Measurements from ENCODE around the gene TENM3. TPM values are rescaled to one million over a fixed set of nuclear protein-coding genes. Genes with fewer than 3 reads are reported as not detected.

The TENM3 gene
- polyA plus RNA-seq, 1 experiment: 9.2 TPM

DNA sequence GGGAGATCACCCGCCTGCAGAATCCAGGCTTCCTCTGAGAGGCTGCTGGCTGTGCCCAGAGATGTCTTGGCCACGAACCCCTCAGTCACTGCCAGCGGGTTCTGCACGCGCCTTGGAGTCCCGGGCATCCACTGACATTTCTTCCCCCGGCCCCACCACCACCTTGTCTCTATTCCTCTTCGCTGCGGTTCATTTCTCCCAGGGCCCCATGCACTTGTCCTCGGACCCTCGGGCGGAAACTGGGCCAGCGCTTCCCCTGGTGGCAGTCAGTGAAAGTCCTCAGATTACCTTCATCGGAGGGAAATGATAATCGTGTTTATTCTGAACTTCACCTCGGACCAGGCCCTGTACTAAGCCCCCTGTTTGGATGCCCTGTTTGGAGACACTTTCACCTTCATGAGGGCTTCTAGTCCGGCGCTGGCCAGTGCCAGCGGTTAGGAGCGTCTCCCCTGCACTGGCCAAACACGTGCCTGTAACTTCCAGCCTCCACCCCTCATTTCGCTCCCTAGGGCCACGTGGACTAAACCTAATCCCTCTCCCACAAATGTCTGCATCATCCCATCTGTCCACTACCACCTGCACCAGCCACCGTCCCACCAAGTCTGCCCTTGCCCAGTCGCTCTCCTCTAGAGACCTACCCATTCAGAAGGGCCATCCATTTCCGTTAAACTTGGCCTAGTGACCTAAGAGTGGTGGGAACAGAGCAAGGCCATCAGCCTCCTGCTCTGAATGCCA, 592.0 kb downstream of the TENM3 start:
- Histone ChIP-seq H3K36me3 (ENCODE audit: control insufficient read depth, insufficient read depth, low read length) (no peaks in the 10 kb centered on the region), H3K4me3 (ENCODE audit: low read depth, low read length) (no peak overlapping the region), H3K27me3 (ENCODE audit: control insufficient read depth, insufficient read depth, low read length) (no peaks in the 10 kb centered on the region)
- TF ChIP-seq, protein P1, sequence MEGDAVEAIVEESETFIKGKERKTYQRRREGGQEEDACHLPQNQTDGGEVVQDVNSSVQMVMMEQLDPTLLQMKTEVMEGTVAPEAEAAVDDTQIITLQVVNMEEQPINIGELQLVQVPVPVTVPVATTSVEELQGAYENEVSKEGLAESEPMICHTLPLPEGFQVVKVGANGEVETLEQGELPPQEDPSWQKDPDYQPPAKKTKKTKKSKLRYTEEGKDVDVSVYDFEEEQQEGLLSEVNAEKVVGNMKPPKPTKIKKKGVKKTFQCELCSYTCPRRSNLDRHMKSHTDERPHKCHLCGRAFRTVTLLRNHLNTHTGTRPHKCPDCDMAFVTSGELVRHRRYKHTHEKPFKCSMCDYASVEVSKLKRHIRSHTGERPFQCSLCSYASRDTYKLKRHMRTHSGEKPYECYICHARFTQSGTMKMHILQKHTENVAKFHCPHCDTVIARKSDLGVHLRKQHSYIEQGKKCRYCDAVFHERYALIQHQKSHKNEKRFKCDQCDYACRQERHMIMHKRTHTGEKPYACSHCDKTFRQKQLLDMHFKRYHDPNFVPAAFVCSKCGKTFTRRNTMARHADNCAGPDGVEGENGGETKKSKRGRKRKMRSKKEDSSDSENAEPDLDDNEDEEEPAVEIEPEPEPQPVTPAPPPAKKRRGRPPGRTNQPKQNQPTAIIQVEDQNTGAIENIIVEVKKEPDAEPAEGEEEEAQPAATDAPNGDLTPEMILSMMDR (IDR thresholded peaks at IDR 0.05; ENCODE audit: insufficient read depth, low read depth, low read length): no peak
- CTCF ChIA-PET: no interaction called here
- POLR2A ChIA-PET: no interaction called here
- no peak for DNase-seq (ENCODE audit: low read depth)

DNA sequence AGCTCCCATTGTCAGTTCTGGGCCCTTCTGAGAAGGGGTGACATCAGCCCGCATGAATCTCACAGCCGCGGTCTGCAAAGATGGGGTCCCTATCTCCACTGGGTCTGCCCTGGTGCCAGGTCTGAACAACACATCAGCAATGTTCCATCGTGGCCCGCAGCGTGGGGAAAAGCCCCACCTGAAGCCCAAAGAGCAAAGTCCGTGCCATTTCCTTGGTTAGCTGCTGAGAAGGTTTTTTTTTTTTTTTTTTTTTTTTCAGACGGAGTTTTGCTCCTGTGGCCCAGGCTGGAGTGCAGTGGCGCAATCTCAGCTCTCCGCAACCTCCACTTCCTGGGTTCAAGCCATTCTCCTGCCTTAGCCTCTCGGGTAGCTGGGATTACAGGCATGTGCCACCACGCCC, 594.6 kb downstream of the TENM3 start:
- POLR2A ChIA-PET: no interaction called here
- DNase-seq (ENCODE audit: low read depth): no peak
- CTCF ChIA-PET: interaction anchor here (0.8 kb wide), 1 partner anchor 47 kb away, joined by 3 read pairs; no protein-coding TSS in a partner anchor

DNA sequence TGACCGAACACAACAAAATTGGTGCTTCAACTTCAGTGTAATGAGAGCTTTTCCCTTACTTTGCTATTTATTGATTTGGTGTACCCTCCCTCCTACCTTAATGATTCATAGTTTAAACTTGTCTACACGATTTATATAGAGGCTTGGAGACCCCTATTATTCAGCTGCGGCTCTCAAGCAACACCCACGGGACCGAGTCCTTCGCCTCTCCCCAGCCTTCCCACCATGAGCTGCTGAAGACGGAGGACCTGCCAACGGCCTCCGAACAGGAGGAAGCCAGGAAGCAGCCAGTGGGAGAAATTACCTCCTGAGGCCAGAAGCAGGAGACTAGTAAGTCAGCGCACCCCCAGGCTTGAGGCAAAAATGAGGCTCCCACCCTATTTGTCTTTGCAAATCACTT, 595.3 kb downstream of the TENM3 start:
- Histone ChIP-seq H3K36me3 (ENCODE audit: control insufficient read depth, insufficient read depth, low read length) (no peaks in the 10 kb centered on the region), H3K27me3 (ENCODE audit: control insufficient read depth, insufficient read depth, low read length) (peaks cover 2% of the 10 kb centered on the region; the same call in 1 of the 2 replicates), H3K4me3 (ENCODE audit: low read depth, low read length) (no peak overlapping the region)
- TF ChIP-seq, protein P1 (IDR thresholded peaks at IDR 0.05; ENCODE audit: insufficient read depth, low read depth, low read length): no peak
- CTCF ChIA-PET: no interaction called here
- POLR2A ChIA-PET: no interaction called here
- DNase-seq (ENCODE audit: low read depth): no peak

More for the DNA sequence above, 594.6 kb downstream of the TENM3 start:
- no peaks in the 10 kb centered on the region for H3K36me3 ChIP-seq (ENCODE audit: control insufficient read depth, insufficient read depth, low read length)
- H3K4me3 ChIP-seq (ENCODE audit: low read depth, low read length): no peak overlapping the region
- TF ChIP-seq, protein P1 (IDR thresholded peaks at IDR 0.05; ENCODE audit: insufficient read depth, low read depth, low read length): no peak
- peaks cover 2% of the 10 kb centered on the region; the same call in 1 of the 2 replicates for H3K27me3 ChIP-seq (ENCODE audit: control insufficient read depth, insufficient read depth, low read length)

DNA sequence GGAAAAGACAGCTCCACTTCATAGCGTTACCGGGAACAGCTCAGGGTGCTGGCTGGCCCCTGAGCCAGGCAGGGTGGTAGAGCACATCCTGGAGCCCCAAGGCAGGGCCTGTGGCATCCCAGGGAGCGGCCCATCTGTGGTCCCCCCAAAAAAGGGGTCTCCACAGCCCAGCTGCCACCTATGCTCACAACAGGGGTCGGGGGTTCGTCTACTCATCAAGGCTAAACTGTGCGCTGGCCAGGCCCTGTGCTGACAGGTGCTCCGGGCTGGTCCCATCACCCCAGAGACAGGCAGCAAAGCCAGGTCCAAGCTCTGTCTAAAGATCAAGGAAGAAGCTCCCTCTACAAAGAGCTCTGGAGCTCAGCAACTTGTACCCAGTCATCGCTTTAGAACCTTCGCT, 596.1 kb downstream of the TENM3 start:
- H3K36me3 ChIP-seq (ENCODE audit: control insufficient read depth, insufficient read depth, low read length): no peaks in the 10 kb centered on the region
- no peak for DNase-seq (ENCODE audit: low read depth)
- ChIA-PET CTCF (no interaction called here), POLR2A (no interaction called here)
- no peak overlapping the region for H3K4me3 ChIP-seq (ENCODE audit: low read depth, low read length)
- TF ChIP-seq, protein P1 (IDR thresholded peaks at IDR 0.05; ENCODE audit: insufficient read depth, low read depth, low read length): no peak
- H3K27me3 ChIP-seq (ENCODE audit: control insufficient read depth, insufficient read depth, low read length): peaks cover 2% of the 10 kb centered on the region; the same call in 1 of the 2 replicates

DNA sequence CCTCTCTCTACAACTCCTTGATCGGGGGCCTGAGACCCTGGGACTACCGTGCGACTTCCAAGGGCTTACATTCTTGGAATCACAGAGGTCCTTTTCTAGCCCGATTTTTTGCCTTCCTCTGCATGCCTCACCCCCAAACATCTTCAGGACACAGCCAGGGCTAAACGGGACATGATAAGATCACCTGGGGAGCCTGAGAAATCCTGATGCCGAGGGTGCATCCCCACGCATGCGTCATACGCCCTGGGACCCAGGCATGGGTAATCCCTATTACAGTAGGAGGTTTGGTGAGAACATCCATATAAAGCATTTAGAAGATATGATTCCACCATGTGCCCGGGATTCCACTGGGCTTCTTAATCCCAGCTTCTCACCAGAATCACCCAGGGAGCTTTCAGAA, 596.9 kb downstream of the TENM3 start:
- POLR2A ChIA-PET: no interaction called here
- H3K4me3 ChIP-seq (ENCODE audit: low read depth, low read length): no peak overlapping the region
- peaks cover 2% of the 10 kb centered on the region; the same call in 1 of the 2 replicates for H3K27me3 ChIP-seq (ENCODE audit: control insufficient read depth, insufficient read depth, low read length)
- TF ChIP-seq, protein P1 (IDR thresholded peaks at IDR 0.05; ENCODE audit: insufficient read depth, low read depth, low read length): no peak
- DNase-seq (ENCODE audit: low read depth): no peak
- no peaks in the 10 kb centered on the region for H3K36me3 ChIP-seq (ENCODE audit: control insufficient read depth, insufficient read depth, low read length)
- CTCF ChIA-PET: no interaction called here

All from BJ (cell line).